Measurements from ENCODE around the gene MYH14.

GRCh38 chr19:50191216-50191615 is 12.2 kb upstream of the MYH14 start:
- TF ChIP-seq CTCF (IDR thresholded peaks at IDR 0.05 in 4 of 5, conservative IDR thresholded peaks at IDR 0.05 in 1 of 5): no peak
- no peak for TF ChIP-seq POLR2A (IDR thresholded peaks at IDR 0.05)
